Amniotic epithelial cell (primary cell): ENCODE measurements around the gene SGSM2.

Source experiments
- DNase-seq: peaks from one replicate; pipeline ENCODE4 v3.0.0-alpha.2; 2010; ENCODE audit warnings: low read depth

The SGSM2 gene

GRCh38 chr17:2369551-2370210 is 32.4 kb downstream of the SGSM2 start:
- DNase-seq = peak; percentile 25

DNA sequence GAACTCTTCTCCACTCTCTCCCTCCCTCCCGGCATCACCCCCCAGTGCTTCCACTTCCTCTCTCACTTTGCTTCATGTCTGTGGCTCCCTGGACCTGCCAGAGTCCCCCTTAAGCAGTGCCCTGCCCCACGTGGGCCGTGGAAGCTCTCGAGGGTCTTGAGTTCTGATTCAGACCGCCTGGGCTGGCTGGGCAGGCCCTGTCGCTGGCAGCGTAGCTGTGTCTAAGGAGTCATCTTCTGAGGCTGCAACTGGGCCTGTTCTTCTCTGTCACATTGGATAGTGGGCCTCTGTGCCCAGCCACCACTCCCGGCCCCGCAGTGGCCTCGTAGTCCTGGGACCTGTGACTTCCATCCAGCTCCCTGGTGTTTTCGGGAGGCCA is 32.9 kb downstream of the SGSM2 start:
- DNase-seq = no peak

DNA sequence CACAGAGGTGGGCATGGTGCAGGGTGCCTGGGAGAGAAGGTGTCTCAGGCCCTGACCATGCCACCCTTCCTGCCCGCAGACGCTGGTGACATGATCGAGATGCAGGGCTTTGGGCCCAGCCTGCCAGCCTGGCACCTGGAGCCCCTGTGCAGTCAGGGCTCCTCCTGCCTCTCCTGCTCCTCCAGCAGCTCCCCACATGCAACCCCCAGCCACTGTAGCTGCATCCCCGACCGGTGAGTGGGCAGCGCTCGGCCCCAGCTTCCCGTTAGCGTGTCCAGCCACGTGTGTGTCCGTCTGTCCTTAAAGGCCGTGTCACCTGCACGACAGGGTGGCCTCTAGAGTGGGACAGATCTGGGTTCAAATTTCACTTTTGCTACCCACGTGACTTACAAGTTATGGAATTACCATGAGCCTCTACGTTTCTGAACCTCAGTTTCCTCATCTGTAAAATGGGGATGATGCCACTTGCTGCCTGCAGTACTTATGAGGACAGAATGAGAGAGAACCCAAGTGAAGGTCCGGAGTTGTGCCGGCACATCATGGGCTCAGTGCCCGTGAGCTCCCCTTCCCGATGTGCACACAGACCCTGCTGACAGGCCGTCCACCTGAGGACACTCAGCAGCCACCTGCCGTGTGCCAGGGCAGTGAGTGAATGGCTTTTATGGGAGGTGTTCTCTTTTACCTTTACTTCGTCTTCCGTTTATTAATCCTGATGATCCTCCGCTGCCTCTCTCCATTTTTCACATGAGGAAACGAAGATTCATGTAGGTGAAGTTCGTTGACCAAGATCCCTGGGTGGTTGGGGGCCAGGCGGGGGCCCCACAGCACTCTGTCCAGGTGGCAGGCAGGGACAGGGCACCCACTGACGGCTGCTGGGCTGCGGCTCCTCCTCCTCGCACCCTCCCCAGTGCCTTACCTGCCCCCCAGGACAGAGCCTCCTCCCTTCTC is 34.2 kb downstream of the SGSM2 start:
- no peak for DNase-seq

GRCh38 chr17:2372180-2372579 is 34.9 kb downstream of the SGSM2 start:
- no peak for DNase-seq

GRCh38 chr17:2372681-2373080 is 35.4 kb downstream of the SGSM2 start:
- no peak for DNase-seq

GRCh38 chr17:2373179-2373578 is 35.9 kb downstream of the SGSM2 start:
- no peak for DNase-seq

- no peak for DNase-seq
Measured at GRCh38 chr17:2374549-2375285, 37.4 kb downstream of the SGSM2 start.

GRCh38 chr17:2375406-2375805 is 38.1 kb downstream of the SGSM2 start:
- DNase-seq = no peak

- DNase-seq = no peak
Measured at GRCh38 chr17:2376107-2376506, 38.8 kb downstream of the SGSM2 start.

DNA sequence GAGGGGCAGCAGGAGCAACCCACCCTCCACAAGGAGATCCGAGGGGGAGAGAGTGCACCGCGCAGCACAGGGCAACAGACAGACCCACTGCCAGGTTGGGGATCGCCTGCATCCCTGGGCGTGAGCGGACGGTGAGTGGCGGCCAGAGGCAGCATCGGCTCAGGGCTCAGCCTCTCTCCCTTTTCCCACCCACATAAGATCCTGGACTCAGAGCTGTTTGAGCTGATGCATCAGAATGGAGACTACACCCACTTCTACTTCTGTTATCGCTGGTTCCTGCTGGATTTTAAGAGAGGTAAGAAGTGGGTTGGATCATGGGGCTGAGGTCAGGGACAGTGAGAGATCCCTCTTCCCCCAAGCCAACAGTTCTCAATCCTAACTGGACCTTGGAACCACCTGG is 40.4 kb downstream of the SGSM2 start:
- DNase-seq = no peak

DNA sequence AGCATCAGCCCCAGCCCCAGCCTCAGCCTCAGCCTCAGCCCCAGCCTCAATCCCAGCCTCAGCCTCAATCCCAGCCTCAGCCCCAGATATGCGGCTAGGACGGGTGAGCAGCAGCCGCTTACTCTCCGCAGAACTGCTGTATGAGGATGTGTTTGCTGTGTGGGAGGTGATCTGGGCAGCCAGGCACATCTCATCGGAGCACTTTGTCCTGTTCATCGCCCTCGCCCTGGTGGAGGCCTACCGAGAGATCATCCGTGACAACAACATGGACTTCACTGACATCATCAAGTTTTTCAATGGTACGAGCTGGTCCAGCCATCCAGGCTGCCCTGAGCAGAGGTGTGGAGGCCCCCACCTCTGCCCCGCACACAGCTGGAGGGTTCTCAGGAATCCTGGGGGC is 41.6 kb downstream of the SGSM2 start:
- no peak for DNase-seq

DNA sequence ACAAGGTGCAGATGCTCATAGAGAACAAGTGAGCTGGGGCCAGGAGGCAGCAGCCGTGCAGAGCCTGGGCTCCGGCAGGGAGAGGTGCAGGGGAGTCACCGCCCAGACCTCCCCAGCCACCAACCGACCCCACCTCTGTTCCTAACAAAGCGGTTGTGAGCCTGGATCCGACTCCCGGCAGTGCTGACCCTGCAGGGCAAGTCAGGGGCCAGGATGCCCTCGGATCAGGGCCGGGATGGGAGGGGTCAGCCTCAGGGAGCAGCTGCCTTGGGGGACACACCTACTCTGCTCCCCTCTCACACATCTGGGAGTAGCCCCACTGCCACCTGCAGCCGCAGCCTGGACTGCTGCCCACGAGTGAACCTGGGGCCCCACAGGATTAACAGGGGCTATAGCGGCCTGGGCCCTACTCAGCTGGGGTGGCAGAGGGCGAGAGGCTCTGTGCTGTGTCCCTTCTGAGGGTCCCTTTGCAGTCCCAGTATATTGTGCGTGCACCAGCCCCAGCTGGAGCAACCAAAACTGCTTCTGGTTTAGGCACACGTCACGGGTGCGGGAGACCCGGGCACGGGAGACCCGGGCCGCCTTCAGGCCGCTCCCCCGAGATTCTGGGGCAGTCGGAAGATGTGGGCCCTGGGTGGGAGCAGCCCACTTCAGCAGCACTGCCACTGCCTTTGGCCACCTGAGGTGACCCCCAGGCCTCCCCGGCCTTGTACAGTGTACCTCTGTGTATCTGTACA is 42.4 kb downstream of the SGSM2 start:
- DNase-seq = no peak

DNA sequence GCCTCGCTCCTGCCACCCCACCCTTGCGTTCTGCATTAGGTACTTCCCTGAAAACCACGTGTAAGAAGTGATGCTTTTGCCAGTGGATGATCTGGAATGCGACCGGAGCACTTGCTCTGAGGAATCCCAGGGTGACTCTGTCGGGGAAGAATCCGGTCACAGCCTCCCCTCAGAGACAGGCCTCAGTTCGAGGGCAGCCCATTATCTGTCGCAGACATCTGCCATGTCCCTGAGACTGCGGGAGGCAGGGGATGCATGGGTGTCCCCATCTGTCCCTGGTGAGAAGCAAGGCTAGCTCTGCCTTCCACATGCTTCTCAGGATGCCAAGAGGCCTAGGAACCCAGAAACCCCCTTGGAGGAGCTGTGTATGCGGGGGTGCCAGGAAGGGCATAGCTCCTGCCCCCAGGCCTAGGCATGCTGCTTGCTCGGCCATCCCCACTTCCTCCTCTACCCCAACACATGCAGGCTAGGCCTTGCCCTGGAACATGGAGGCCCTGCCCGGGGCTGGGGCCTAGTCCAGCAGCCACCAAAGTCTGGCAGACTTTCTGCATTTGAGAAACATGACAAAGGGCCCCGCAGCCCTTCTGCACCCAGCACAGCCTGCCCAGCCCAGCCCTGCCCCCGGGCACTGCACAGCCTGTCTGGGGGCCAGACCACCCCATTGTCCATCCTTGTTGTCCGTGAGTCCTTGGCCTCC is 43.1 kb downstream of the SGSM2 start:
- DNase-seq = no peak

DNA sequence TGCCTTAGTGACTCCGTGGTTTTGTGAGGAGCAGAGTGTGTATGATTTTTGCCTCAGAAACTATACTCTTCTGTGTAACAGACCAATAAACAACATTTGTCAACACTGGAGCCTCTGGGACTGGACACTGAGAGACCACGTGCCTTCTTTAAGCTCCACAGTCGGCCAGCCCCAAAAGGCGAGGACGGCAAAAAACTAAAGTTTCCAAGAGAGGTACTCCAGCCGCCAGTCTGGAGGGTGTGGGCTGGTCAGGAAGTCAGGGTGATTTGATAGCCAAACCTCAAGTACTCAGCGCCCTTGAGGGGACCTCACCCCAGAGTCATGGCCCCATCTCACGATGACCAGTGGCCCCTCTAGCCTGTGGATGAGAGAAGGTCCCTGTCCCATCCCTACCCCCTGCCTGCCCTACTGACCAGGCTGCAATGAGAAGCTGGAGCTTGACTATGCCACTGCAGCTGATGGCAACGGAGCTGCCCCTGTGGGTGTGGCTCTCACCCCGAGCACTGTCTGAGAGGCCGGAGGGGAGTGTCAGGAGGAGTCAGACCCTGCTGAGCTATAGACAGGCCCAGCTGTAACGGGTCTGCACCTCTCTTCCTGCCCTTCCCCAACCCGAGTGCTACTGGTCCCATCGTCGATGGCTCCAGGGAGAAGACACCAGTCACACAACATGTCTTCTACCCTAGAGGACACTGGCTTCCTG is 43.8 kb downstream of the SGSM2 start:
- DNase-seq = no peak

DNA sequence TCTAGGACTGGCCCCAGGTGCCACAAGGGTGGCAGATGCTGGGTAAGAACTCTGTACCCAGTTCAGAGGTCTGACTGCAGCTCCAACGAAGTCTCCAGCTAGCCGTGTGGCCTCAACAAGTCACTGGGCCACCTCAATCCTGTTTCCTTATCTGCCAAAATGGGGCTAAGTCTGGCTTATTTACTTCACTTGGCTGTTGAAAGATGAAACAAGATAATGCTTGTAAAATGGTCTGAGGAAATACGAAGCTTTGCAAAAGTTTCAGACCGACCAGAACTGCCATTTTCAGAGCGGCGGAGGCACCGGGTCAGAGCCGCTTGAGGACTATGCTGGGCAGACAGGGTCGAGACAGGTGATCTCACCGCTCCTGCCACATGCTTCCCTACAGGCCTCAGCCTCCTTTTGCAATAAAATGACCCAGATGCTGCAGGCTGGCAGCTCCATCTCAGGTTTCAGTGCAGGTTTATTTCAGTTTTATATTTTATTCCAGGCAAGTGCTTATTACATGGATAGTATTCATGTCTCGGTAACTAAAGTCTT is 46.4 kb downstream of the SGSM2 start:
- DNase-seq = no peak

DNA sequence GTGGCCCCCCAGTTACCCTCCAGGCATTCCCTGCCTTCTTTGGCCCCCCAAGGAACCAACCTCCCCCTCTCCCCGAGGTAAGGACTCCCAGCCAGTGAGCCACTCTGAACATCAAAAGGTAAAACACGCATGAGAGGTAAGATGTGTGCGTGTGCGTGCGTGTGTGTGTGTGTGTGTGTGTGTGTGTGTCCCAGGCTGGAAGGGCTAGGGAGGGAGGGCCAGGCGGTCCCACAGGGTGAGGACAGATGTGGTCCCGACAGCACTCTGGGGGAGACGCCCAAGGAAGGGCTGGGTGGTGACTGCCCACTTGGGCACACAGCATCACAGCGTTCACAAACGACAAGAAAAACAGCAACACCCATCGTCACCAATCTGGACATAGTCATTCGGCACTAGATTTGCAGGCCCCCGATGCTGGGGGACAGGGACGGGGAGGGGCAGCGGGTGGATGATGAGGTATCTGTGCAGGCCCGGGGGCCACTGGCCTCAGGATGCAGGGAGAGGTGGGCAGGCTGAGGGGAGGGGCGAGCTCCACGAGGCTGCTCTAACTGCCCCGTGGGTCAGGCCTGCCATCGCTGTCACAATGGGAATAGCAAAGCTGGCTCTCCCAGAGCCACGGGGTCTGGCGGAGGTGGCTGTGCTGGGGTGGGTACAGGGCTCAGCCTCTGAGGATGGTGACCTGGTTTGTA is 47.3 kb downstream of the SGSM2 start:
- no peak for DNase-seq

DNA sequence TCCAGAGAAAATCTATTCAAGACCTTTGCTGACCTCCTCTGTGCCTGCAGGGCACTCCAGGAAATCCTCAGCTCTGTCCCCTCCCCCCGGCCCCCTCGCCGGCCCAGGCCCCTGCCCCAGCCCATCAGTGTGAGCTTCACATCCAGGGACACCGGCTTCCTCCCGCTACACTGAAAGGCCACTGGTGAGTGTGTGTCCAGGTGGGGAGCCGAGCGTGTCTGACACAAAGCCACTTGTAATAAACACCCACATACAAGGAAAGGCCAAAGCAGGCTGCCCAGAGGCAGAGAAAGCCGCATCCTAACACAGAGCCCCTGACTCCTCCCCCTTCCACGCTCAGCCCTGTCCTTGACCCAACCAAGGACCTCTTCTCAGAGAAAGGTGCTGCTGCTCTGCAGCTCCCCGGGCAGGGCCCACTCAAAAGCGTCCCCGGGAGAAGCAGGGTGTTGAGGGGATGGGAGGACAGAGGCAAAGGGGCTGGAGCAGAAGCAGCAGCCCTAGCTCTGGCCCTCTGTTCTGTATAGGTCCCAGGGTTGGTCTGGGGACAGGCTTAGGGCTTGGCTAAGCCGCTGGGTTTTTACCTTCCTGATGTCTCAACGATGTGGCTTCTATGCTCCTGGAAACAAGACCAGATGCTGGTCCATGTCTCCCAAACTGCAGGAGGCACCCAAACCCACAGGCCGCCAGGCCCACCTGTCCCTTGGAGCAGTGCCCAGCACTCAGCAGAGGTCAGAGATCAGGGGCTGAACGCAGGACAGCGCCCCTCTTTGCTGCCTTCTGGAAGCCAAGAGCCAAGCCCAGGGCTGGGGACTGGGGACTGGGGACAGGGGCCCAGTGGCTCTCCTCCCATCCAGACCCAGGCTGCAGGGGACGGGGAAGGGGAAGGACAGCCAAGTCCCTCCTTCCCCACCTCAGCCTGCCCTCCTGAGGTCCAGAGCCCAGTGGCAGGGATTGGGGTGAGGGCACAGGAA is 48.2 kb downstream of the SGSM2 start:
- no peak for DNase-seq

DNA sequence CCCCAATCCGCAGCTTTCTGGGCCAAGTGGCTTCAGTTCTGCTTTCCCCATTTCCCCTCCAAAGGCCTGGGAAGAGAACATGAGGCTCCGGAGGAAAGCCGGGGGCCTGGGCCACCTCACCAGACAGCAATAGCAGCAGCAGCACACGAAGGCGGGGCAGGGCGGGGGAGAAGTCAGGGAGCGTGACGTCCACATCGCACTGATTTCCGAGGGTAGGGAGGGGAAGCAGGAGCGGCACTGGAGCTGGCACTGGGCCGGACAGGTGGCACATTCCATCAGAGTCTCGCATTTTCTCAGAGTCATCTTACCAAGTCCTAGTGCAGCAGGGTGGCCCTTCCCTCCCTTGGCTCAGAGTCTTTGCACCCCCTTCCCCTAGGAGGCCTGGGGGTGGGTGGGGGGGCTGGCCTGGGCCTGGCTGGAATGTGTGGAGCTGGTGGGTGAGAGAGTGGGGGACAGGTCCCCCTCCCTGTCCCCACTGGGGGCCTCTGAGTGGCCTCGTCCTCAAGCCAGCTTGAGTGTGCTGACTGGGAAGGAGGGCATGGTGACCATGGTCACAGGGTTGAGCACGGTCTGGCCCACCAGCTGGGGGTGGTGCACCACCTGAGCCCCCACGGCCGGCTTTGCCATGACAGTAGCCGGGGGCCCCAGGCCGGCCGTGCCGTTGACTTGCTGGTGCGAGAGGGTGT is 49.2 kb downstream of the SGSM2 start:
- DNase-seq = no peak
